Measurements from ENCODE around the gene SLC6A13. TPM values are rescaled to one million over a fixed set of nuclear protein-coding genes. Genes with fewer than 3 reads are reported as not detected.
"Not testable (repeated sequence)": the region's sequence is repeated elsewhere in the genome, so short reads cannot be mapped to it uniquely, and the experiment has no call there.

The SLC6A13 gene
- total RNA-seq, 1 experiment from 2014 or later: 0.72 TPM

DNA sequence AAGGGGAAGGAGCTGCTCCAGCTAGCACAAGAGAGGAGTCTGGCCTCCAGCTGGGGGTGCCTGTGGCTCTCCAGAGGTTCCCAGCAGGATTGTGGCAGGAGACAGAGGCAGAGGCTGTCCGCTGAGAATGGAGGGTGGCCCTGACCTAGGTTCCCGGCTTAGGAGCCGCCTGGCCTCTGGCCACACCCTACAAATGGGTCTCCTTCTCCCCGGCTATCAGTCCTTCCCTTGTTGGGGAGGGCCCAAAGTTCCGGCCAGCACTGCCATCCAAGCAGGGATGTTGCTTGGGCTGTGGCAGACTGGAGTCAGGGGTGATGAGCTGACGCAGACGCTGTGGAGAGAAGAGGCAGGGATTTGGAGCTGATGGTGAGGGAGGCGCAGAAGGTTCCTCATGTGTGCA is 71.8 kb downstream of the SLC6A13 start:
- Mint-ChIP-seq H3K4me1 (ENCODE audit: insufficient read depth, unreplicated experiment) (no peaks in the 10 kb centered on the region), H3K4me3 (ENCODE audit: unreplicated experiment) (no peak overlapping the region), H3K9me3 (ENCODE audit: unreplicated experiment) (no peaks in the 10 kb centered on the region), H3K36me3 (ENCODE audit: insufficient read depth, unreplicated experiment) (peaks cover 6% of the 10 kb centered on the region), H3K27me3 (ENCODE audit: insufficient read depth, unreplicated experiment) (peaks cover 46% of the 10 kb centered on the region), H3K27ac (ENCODE audit: low read depth, unreplicated experiment) (no peak overlapping the region)
- ChIA-PET POLR2A (no interaction called here), CTCF (no interaction called here)
- intact Hi-C loops (cut with micrococcal nuclease): no loop called here
- no TSS peak for BruUV-seq (replicated peaks)
- TF ChIP-seq, protein P1, sequence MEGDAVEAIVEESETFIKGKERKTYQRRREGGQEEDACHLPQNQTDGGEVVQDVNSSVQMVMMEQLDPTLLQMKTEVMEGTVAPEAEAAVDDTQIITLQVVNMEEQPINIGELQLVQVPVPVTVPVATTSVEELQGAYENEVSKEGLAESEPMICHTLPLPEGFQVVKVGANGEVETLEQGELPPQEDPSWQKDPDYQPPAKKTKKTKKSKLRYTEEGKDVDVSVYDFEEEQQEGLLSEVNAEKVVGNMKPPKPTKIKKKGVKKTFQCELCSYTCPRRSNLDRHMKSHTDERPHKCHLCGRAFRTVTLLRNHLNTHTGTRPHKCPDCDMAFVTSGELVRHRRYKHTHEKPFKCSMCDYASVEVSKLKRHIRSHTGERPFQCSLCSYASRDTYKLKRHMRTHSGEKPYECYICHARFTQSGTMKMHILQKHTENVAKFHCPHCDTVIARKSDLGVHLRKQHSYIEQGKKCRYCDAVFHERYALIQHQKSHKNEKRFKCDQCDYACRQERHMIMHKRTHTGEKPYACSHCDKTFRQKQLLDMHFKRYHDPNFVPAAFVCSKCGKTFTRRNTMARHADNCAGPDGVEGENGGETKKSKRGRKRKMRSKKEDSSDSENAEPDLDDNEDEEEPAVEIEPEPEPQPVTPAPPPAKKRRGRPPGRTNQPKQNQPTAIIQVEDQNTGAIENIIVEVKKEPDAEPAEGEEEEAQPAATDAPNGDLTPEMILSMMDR (IDR thresholded peaks at IDR 0.05; ENCODE audit: unreplicated experiment): no peak
- DNase-seq (ENCODE audit: unreplicated experiment): no peak

DNA sequence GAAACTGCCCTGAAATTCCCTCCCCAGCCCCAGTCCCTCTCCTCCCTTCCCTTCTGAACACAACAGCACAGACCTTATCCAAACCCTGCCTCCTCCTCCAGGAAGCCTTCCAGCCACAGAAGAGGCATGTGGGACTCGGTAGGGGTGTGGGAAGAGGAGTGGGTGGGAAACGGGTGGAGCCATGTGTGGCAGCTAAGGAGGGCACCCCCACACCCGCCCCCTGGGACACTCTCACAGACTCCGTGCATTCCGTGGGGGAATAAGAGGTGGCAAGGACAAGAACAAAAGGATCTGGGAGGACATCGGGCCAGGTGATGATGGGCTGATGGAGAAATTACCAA is 73.0 kb downstream of the SLC6A13 start:
- ChIA-PET CTCF (no interaction called here), POLR2A (interaction anchor here (0.7 kb wide), 1 partner anchor 71 kb away, joined by 3 read pairs; no protein-coding TSS in a partner anchor)
- Mint-ChIP-seq H3K4me3 (ENCODE audit: unreplicated experiment) (no peak overlapping the region), H3K27ac (ENCODE audit: low read depth, unreplicated experiment) (no peak overlapping the region), H3K36me3 (ENCODE audit: insufficient read depth, unreplicated experiment) (peaks cover 6% of the 10 kb centered on the region), H3K27me3 (ENCODE audit: insufficient read depth, unreplicated experiment) (peaks cover 33% of the 10 kb centered on the region), H3K9me3 (ENCODE audit: unreplicated experiment) (no peaks in the 10 kb centered on the region), H3K4me1 (ENCODE audit: insufficient read depth, unreplicated experiment) (no peaks in the 10 kb centered on the region)
- no peak for DNase-seq (ENCODE audit: unreplicated experiment)
- TF ChIP-seq, protein P1 (IDR thresholded peaks at IDR 0.05; ENCODE audit: unreplicated experiment): no peak
- intact Hi-C loops (cut with micrococcal nuclease): no loop called here
- no TSS peak for BruUV-seq (replicated peaks)

GRCh38 chr12:188910-189621 is 73.6 kb downstream of the SLC6A13 start:
- ChIA-PET POLR2A (interaction anchor here (0.7 kb wide), 1 partner anchor 71 kb away, joined by 3 read pairs; no protein-coding TSS in a partner anchor), CTCF (no interaction called here)
- DNase-seq (ENCODE audit: unreplicated experiment): no peak
- Mint-ChIP-seq H3K36me3 (ENCODE audit: insufficient read depth, unreplicated experiment) (peaks cover 6% of the 10 kb centered on the region), H3K27me3 (ENCODE audit: insufficient read depth, unreplicated experiment) (peaks cover 28% of the 10 kb centered on the region), H3K9me3 (ENCODE audit: unreplicated experiment) (no peaks in the 10 kb centered on the region), H3K4me1 (ENCODE audit: insufficient read depth, unreplicated experiment) (no peaks in the 10 kb centered on the region), H3K4me3 (ENCODE audit: unreplicated experiment) (no peak overlapping the region), H3K27ac (ENCODE audit: low read depth, unreplicated experiment) (no peak overlapping the region)
- TF ChIP-seq, protein P1 (IDR thresholded peaks at IDR 0.05; ENCODE audit: unreplicated experiment): peak; percentile 21
- intact Hi-C loops (cut with micrococcal nuclease): no loop called here
- no TSS peak for BruUV-seq (replicated peaks)

GRCh38 chr12:187986-188909 is 74.4 kb downstream of the SLC6A13 start:
- H3K9me3 Mint-ChIP-seq (ENCODE audit: unreplicated experiment); H3K4me3 Mint-ChIP-seq (ENCODE audit: unreplicated experiment); POLR2A ChIA-PET; DNase-seq (ENCODE audit: unreplicated experiment); H3K4me1 Mint-ChIP-seq (ENCODE audit: insufficient read depth, unreplicated experiment); intact Hi-C loops (cut with micrococcal nuclease); H3K36me3 Mint-ChIP-seq (ENCODE audit: insufficient read depth, unreplicated experiment); BruUV-seq (replicated peaks); H3K27ac Mint-ChIP-seq (ENCODE audit: low read depth, unreplicated experiment): not testable (repeated sequence)
- peaks cover 20% of the 10 kb centered on the region for H3K27me3 Mint-ChIP-seq (ENCODE audit: insufficient read depth, unreplicated experiment)
- CTCF ChIA-PET: interaction anchor here (0.6 kb wide), 1 partner anchor 35 kb away, joined by 3 read pairs; no protein-coding TSS in a partner anchor

All from MCF 10A (cell line).